GM23248 (cell line): ENCODE measurements around the gene ARID1B. TPM values are rescaled to one million over a fixed set of nuclear protein-coding genes. Genes with fewer than 3 reads are reported as not detected.
A peak's percentile ranks its signal among the peaks of the same experiment; 100 is the strongest.

Experiments used
- DNase-seq: peaks from one replicate; pipeline ENCODE4 v3.0.0-alpha.2; 2015
- H2AFZ ChIP-seq: fragments of 200-600 bp; sonication (generic); 2 replicates; pipeline ENCODE4 v1.6.1; 2016; ENCODE audit warnings: antibody characterized with exemption
- H3F3A ChIP-seq: fragments of 200-600 bp; sonication (generic); 2 replicates; pipeline ENCODE4 v1.6.1; 2016; ENCODE audit warnings: mild to moderate bottlenecking, antibody characterized with exemption, mixed run types; ENCODE audit not compliant: insufficient read depth
- H3K27ac ChIP-seq: fragments of 200-600 bp; sonication (generic); 2 replicates; pipeline ENCODE4 v1.5.1; 2016; ENCODE audit warnings: mild to moderate bottlenecking
- H3K27me3 ChIP-seq: fragments of 200-600 bp; sonication (generic); replicated peaks from 2 replicates; pipeline ENCODE4 v1.6.1; 2016; ENCODE audit warnings: mild to moderate bottlenecking; ENCODE audit not compliant: insufficient read depth
- H3K36me3 ChIP-seq: fragments of 200-600 bp; sonication (generic); 2 replicates; pipeline ENCODE4 v1.6.1; 2016; ENCODE audit warnings: low read depth, mild to moderate bottlenecking
- H3K4me1 ChIP-seq: fragments of 200-600 bp; sonication (generic); 2 replicates; pipeline ENCODE4 v1.6.1; 2016; ENCODE audit warnings: mild to moderate bottlenecking; ENCODE audit not compliant: insufficient read depth
- H3K4me2 ChIP-seq: fragments of 200-600 bp; sonication (generic); one replicate; pipeline ENCODE4 v1.6.1; 2016; ENCODE audit warnings: mild to moderate bottlenecking; ENCODE audit not compliant: unreplicated experiment
- H3K4me3 ChIP-seq: fragments of 200-600 bp; sonication (generic); 2 replicates; pipeline ENCODE4 v1.5.1; 2016; ENCODE audit warnings: mild to moderate bottlenecking
- H3K79me2 ChIP-seq: fragments of 200-600 bp; sonication (generic); 2 replicates; pipeline ENCODE4 v1.6.1; 2016; ENCODE audit warnings: mild to moderate bottlenecking; ENCODE audit not compliant: insufficient read depth
- H3K9ac ChIP-seq: fragments of 200-600 bp; sonication (generic); 2 replicates; pipeline ENCODE4 v1.6.1; 2016; ENCODE audit warnings: mild to moderate bottlenecking
- H3K9me2 ChIP-seq: fragments of 200-600 bp; sonication (generic); 2 replicates; pipeline ENCODE4 v1.6.1; 2016; ENCODE audit warnings: mixed run types, mild to moderate bottlenecking, moderate library complexity; ENCODE audit not compliant: insufficient read depth
- H3K9me3 ChIP-seq: fragments of 200-600 bp; sonication (generic); one replicate; pipeline ENCODE4 v1.6.1; 2017; ENCODE audit warnings: low read depth
- H4K20me1 ChIP-seq: fragments of 200-600 bp; sonication (generic); 2 replicates; pipeline ENCODE4 v1.6.0; 2016; ENCODE audit not compliant: insufficient read depth
- EZH2 ChIP-seq: fragments of 200-600 bp; sonication (generic); IDR thresholded peaks from 2 replicates; pipeline ENCODE4 v1.6.1; 2018; ENCODE audit warnings: antibody characterized with exemption, mild to moderate bottlenecking; ENCODE audit not compliant: insufficient read depth, poor library complexity, severe bottlenecking
- EZH2phosphoT487 ChIP-seq: fragments of 200-600 bp; sonication (generic); IDR thresholded peaks from 2 replicates; pipeline ENCODE4 v1.6.1; 2018; ENCODE audit warnings: antibody characterized with exemption, moderate library complexity, mild to moderate bottlenecking, low read depth; ENCODE audit not compliant: insufficient read depth
- WGBS, 2 experiments: methylation state at CpG; one replicate each; pipeline ENCODE4 v1.1.6; 2015 to 2017; ENCODE audit warnings: low lambda C conversion rate in 2 of 2, low coverage in 1 of 2; ENCODE audit errors: missing lambda C conversion rate in 2 of 2; 5-methylcytosine and 5-hydroxymethylcytosine counted together
- in situ Hi-C: fragments of 300-500 bp; cut with MboI; formaldehyde crosslinking; loops from 2 replicates; pipeline ENCODE4 v1.15.0; 2020
- polyA plus RNA-seq: library from polyadenylated mRNA; unstranded; fragments of >200 nt; fragmentation: Nextera tagmentation; extraction: Ambion mirVana; gene quantifications from 2 replicates; pipeline ENCODE4 v1.2.1, GENCODE V29; 2016
- total RNA-seq: library from RNA; depleted of rRNA; stranded (reverse); fragments of >200 nt; shearing (Covaris generic); gene quantifications from 2 replicates; pipeline ENCODE4 v1.2.3, GENCODE V29; 2014

The ARID1B gene
- total and polyA plus RNA-seq, 2 experiments from 2014 or later, result 19.3 to 21.2 TPM

- Histone ChIP-seq H3K27ac (no peak overlapping the region), H2AFZ (no peak overlapping the region), H4K20me1 (peaks cover 2% of the 10 kb centered on the region; the same call in 1 of the 2 replicates)
These were observed 27.2 kb downstream of the ARID1B start for GRCh38 chr6:156804402-156804801.

GRCh38 chr6:156806155-156806554 is 29.0 kb downstream of the ARID1B start:
- DNase-seq, result no peak
- Histone ChIP-seq H3K4me1 (peaks cover 22% of the 10 kb centered on the region), H2AFZ (no peak overlapping the region), H3K4me2 (no peak overlapping the region), H3F3A (no peaks in the 10 kb centered on the region), H3K9me2 (no peaks in the 10 kb centered on the region), H3K27me3 (no peaks in the 10 kb centered on the region), H3K79me2 (peaks cover 100% of the 10 kb centered on the region), H4K20me1 (peaks cover 2% of the 10 kb centered on the region; the same call in 1 of the 2 replicates), H3K36me3 (no peaks in the 10 kb centered on the region), H3K9me3 (no peaks in the 10 kb centered on the region), H3K9ac (no peak overlapping the region), H3K4me3 (no peak overlapping the region), H3K27ac (no peak overlapping the region)
- WGBS, 2 experiments, result 96 to 100% methylated on average over 4 of the region's 4 CpGs
- TF ChIP-seq EZH2 (no peak), EZH2phosphoT487 (no peak)
- in situ Hi-C loops, result no loop called here

More at GRCh38 chr6:156804402-156804801, 27.2 kb downstream of the ARID1B start:
- H3K27me3 ChIP-seq, result no peaks in the 10 kb centered on the region
- H3K79me2 ChIP-seq, result peaks cover 100% of the 10 kb centered on the region
- no peak overlapping the region for H3K9ac ChIP-seq
- WGBS, 2 experiments, result 89 to 95% methylated on average over 4 of the region's 4 CpGs
- H3K4me1 ChIP-seq, result peaks cover 19% of the 10 kb centered on the region
- no peak for DNase-seq
- H3K9me2 ChIP-seq, result no peaks in the 10 kb centered on the region
- in situ Hi-C loops, result no loop called here
- no peaks in the 10 kb centered on the region for H3K9me3 ChIP-seq
- H3K4me3 ChIP-seq, result no peak overlapping the region
- no peaks in the 10 kb centered on the region for H3K36me3 ChIP-seq
- no peak for TF ChIP-seq EZH2
- TF ChIP-seq EZH2phosphoT487, result no peak
- no peak overlapping the region for H3K4me2 ChIP-seq
- H3F3A ChIP-seq, result no peaks in the 10 kb centered on the region

- H3K27ac ChIP-seq, result no peak overlapping the region
- no peaks in the 10 kb centered on the region for H3K9me3 ChIP-seq
- 89 to 93% methylated on average over 11 of the region's 11 CpGs for WGBS, 2 experiments
- no peak overlapping the region for H3K4me3 ChIP-seq
- in situ Hi-C loops, result no loop called here
- H3K9me2 ChIP-seq, result no peaks in the 10 kb centered on the region
- H2AFZ ChIP-seq, result no peak overlapping the region
- peaks cover 22% of the 10 kb centered on the region for H3K4me1 ChIP-seq
- TF ChIP-seq EZH2phosphoT487 (no peak), EZH2 (no peak)
- no peak for DNase-seq
- no peak overlapping the region for H3K9ac ChIP-seq
- H3K36me3 ChIP-seq, result no peaks in the 10 kb centered on the region
- H3K4me2 ChIP-seq, result no peak overlapping the region
- H3K27me3 ChIP-seq, result no peaks in the 10 kb centered on the region
- peaks cover 100% of the 10 kb centered on the region for H3K79me2 ChIP-seq
- H4K20me1 ChIP-seq, result peaks cover 2% of the 10 kb centered on the region; the same call in 1 of the 2 replicates
- H3F3A ChIP-seq, result no peaks in the 10 kb centered on the region
These were observed 29.9 kb downstream of the ARID1B start for GRCh38 chr6:156807028-156807427.

GRCh38 chr6:156807795-156808194 is 30.6 kb downstream of the ARID1B start:
- H3K27me3 ChIP-seq, result no peaks in the 10 kb centered on the region
- H3K9me2 ChIP-seq, result no peaks in the 10 kb centered on the region
- no peaks in the 10 kb centered on the region for H3F3A ChIP-seq
- H3K36me3 ChIP-seq, result no peaks in the 10 kb centered on the region
- no peak overlapping the region for H2AFZ ChIP-seq
- DNase-seq, result no peak
- H4K20me1 ChIP-seq, result 0 out of 2 replicates have a peak, but pooled peaks cover 2% of the 10 kb centered on the region
- H3K4me2 ChIP-seq, result peak overlapping the region; percentile 32
- in situ Hi-C loops, result no loop called here
- H3K27ac ChIP-seq, result no peak overlapping the region
- TF ChIP-seq EZH2phosphoT487 (no peak), EZH2 (no peak)
- peaks cover 22% of the 10 kb centered on the region for H3K4me1 ChIP-seq
- H3K79me2 ChIP-seq, result peaks cover 100% of the 10 kb centered on the region
- no peaks in the 10 kb centered on the region for H3K9me3 ChIP-seq
- H3K4me3 ChIP-seq, result no peak overlapping the region
- 55% methylated on average over 6 of the region's 6 CpGs for WGBS, 2 experiments
- no peak overlapping the region for H3K9ac ChIP-seq

- no peaks in the 10 kb centered on the region for H3K36me3 ChIP-seq
- H4K20me1 ChIP-seq, result 0 out of 2 replicates have a peak, but pooled peaks cover 2% of the 10 kb centered on the region
- H3K79me2 ChIP-seq, result peaks cover 100% of the 10 kb centered on the region
- no peaks in the 10 kb centered on the region for H3K27me3 ChIP-seq
- H3K4me2 ChIP-seq, result peak overlapping the region; percentile 32
- peak overlapping the region; percentile 7; the same call in 1 of the 2 replicates for H3K9ac ChIP-seq
- no peak overlapping the region for H2AFZ ChIP-seq
- 0 out of 2 replicates have a peak overlapping the region, but pooled peaks have one; percentile 4 for H3K4me3 ChIP-seq
- peaks cover 22% of the 10 kb centered on the region for H3K4me1 ChIP-seq
- WGBS, 2 experiments, result 8 to 16% methylated on average over 2 of the region's 2 CpGs
- TF ChIP-seq EZH2phosphoT487 (no peak), EZH2 (no peak)
- H3K9me2 ChIP-seq, result no peaks in the 10 kb centered on the region
- no peaks in the 10 kb centered on the region for H3K9me3 ChIP-seq
- H3K27ac ChIP-seq, result no peak overlapping the region
- in situ Hi-C loops, result no loop called here
- H3F3A ChIP-seq, result no peaks in the 10 kb centered on the region
- peak; percentile 38 for DNase-seq
These were observed 31.1 kb downstream of the ARID1B start for GRCh38 chr6:156808287-156808686.
